HUES6 (cell line): ENCODE results near the gene GNA14.
"Not testable (repeated sequence)": the region's sequence is repeated elsewhere in the genome, so short reads cannot be mapped to it uniquely, and the experiment has no call there.

ENCODE experiments used
- H3K27ac ChIP-seq: 2 replicates; pipeline ENCODE4 v1.7.0; 2013; ENCODE audit warnings: low read depth, mild to moderate bottlenecking, low read length, inconsistent platforms
- H3K27me3 ChIP-seq: 2 replicates; pipeline ENCODE4 v1.6.1; 2013; ENCODE audit warnings: low read length; ENCODE audit not compliant: control insufficient read depth, insufficient read depth
- H3K36me3 ChIP-seq: 2 replicates; pipeline ENCODE4 v1.6.1; 2013; ENCODE audit warnings: low read length; ENCODE audit not compliant: control insufficient read depth, insufficient read depth
- H3K4me1 ChIP-seq: 2 replicates; pipeline ENCODE4 v1.6.1; 2013; ENCODE audit warnings: low read length; ENCODE audit not compliant: control insufficient read depth, insufficient read depth
- H3K4me3 ChIP-seq: 2 replicates; pipeline ENCODE4 v1.5.1; 2013; ENCODE audit warnings: low read depth, low read length
- H3K9ac ChIP-seq: one replicate; pipeline ENCODE4 v1.6.1; 2013; ENCODE audit warnings: mild to moderate bottlenecking, low read length
- H3K9me3 ChIP-seq: 2 replicates; pipeline ENCODE4 v1.6.1; 2013; ENCODE audit warnings: low read depth, low read length; ENCODE audit not compliant: control insufficient read depth, insufficient read depth

Gene GNA14

DNA sequence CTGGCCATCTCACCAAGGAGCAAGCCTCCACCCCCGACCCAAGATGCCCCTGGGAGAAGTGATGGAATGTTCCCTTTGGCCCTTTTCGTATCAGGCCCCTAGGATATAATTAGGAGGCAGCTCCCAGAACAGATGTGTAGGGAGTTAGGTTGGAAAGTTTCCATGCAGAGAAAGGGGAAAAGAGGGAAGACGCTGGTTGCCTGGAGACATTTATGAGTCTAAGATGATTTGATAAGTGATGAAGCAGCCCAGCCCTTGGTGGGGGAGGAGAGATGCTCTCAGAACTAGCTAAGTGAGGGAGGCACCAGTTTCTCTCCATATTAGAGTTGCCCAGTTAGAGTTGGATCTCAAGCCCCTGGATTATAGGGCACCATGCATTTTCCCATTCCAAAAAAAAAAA is 137.5 kb downstream of the GNA14 start:
- no peak overlapping the region for H3K4me3 ChIP-seq
- no peaks in the 10 kb centered on the region for H3K36me3 ChIP-seq
- no peaks in the 10 kb centered on the region for H3K27me3 ChIP-seq
- no peak overlapping the region for H3K27ac ChIP-seq
- no peaks in the 10 kb centered on the region for H3K9me3 ChIP-seq
- peaks cover 3% of the 10 kb centered on the region; the same call in 1 of the 2 replicates for H3K4me1 ChIP-seq
- H3K9ac ChIP-seq, result no peak overlapping the region

DNA sequence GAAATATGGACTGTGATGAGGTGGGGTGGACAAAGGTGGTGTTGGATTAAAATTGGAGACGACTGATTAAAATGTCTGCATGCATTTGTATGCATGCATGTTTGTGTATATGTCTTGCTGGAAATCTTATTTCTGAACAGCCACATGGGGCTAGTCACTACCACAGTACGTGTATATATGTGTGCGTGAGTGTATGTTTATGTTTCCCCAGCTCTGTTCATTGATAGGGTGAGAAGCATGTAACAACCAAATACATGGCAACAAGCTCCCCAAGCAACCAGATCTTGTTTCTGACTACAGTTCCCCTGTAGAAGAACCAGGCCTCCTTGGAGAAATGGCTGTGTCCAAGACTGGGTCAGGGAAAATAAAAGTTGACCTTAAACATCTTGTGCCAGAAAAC is 139.7 kb downstream of the GNA14 start:
- H3K4me1 ChIP-seq, result peaks cover 3% of the 10 kb centered on the region; the same call in 1 of the 2 replicates
- H3K4me3 ChIP-seq, result no peak overlapping the region
- H3K9ac ChIP-seq, result no peak overlapping the region
- no peaks in the 10 kb centered on the region for H3K9me3 ChIP-seq
- H3K36me3 ChIP-seq, result no peaks in the 10 kb centered on the region
- H3K27ac ChIP-seq, result no peak overlapping the region
- no peaks in the 10 kb centered on the region for H3K27me3 ChIP-seq

DNA sequence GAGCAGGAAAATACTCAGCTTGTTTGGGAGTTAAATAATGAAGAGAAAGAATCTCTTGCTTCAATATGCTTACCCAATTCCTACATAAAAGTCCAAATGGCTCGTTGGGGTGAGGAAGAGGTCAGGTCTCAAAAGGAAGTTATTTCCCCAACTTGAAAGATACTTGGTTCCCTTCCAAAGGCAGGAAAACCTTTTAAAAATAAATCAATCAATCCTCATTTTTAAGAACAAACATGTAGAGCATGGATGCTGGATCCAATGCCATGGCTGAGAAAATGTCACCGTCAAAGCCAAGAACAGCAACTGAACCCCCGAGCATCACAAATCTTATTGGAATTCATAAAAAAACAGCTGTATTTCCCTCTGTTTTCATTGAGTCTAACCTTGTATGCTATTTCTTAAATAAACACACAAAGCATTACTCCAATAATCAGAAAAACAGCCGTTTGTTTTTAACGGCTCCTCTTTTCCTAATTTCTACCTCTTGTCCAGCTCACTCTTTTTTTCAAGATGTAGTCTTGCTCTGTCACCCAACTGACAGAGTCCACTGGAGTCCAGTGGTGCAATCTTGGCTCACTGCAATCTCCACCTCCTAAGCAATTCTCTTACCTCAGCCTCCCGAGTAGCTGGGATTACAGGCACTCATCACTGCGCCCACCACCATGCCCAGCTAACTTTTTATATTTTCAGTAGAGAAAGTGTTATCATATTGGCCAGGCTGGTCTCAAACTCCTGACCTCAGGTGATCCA is 140.7 kb downstream of the GNA14 start:
- no peak overlapping the region for H3K4me3 ChIP-seq
- H3K36me3 ChIP-seq, result no peaks in the 10 kb centered on the region
- H3K4me1 ChIP-seq, result peaks cover 3% of the 10 kb centered on the region; the same call in 1 of the 2 replicates
- H3K27ac ChIP-seq, result no peak overlapping the region
- no peaks in the 10 kb centered on the region for H3K27me3 ChIP-seq
- no peak overlapping the region for H3K9ac ChIP-seq
- no peaks in the 10 kb centered on the region for H3K9me3 ChIP-seq

DNA sequence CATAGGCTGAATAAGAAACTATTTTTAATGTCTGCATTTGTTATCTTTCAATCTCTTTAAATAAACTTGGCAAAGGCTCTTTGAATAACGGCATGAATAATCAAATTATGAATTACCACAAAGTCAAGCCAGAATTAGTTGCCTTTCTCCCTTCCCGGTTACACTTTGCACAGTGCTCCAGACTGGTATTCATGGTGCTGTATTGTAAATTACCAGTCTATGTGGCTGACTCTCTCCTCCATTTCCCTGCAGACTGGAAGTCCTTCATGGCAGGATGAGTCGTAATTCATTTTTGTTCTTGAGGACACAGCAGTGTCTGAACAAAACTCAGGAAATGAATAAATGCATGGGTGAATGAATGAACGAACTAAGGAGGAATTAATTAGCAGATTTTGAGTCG is 142.9 kb downstream of the GNA14 start:
- no peak overlapping the region for H3K27ac ChIP-seq
- no peaks in the 10 kb centered on the region for H3K4me1 ChIP-seq
- H3K9me3 ChIP-seq, result no peaks in the 10 kb centered on the region

DNA sequence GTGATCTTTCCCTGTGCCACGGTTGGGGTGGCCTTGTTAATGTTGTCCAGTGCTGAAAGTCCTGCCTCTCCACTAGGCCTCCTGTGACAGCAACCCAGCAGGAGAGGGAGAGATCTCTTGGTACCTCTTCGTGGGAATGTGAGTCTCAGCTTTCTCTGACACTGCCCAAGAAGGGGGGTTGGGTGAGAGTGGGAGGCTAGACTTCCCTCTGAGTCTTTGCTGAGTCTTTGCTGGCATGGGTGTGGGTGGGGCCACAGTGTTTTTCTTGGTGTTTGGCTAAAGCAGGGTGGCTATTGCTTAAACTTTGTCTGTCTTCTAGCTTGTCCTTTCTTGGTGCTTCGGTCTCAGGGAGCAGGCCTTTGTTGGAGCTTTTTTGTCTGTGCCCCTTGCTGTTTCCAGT is 145.6 kb downstream of the GNA14 start:
- no peak overlapping the region for H3K9ac ChIP-seq
- no peak overlapping the region for H3K4me3 ChIP-seq
- H3K36me3 ChIP-seq, result no peaks in the 10 kb centered on the region
- no peaks in the 10 kb centered on the region for H3K27me3 ChIP-seq
- H3K4me1 ChIP-seq, result no peaks in the 10 kb centered on the region
- H3K9me3 ChIP-seq, result no peaks in the 10 kb centered on the region
- no peak overlapping the region for H3K27ac ChIP-seq

More for the DNA sequence above, 142.9 kb downstream of the GNA14 start:
- no peak overlapping the region for H3K9ac ChIP-seq
- H3K36me3 ChIP-seq, result no peaks in the 10 kb centered on the region
- no peaks in the 10 kb centered on the region for H3K27me3 ChIP-seq
- no peak overlapping the region for H3K4me3 ChIP-seq

DNA sequence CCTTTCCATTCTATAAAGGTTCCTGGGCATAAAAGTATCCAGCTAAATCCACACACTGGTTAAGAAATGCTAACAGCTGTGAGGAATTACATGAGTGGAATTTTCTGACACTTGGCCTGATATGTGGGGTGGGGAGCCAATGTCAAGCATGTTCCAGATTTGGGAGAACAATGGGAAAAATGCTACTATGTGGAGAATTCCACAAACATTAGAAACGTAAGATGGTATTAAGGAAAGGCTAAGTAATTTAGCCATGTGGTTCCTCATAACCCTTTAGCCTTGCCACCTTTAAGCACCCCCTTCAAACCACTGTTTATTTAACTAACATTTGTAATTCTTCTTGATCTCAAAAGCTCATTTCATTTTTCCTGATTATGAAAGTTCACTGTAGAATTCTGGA is 149.2 kb downstream of the GNA14 start:
- peaks cover 5% of the 10 kb centered on the region; the same call in 1 of the 2 replicates for H3K4me1 ChIP-seq
- no peaks in the 10 kb centered on the region for H3K27me3 ChIP-seq
- no peaks in the 10 kb centered on the region for H3K36me3 ChIP-seq
- no peak overlapping the region for H3K4me3 ChIP-seq
- H3K9me3 ChIP-seq, result no peaks in the 10 kb centered on the region
- no peak overlapping the region for H3K9ac ChIP-seq
- no peak overlapping the region for H3K27ac ChIP-seq

DNA sequence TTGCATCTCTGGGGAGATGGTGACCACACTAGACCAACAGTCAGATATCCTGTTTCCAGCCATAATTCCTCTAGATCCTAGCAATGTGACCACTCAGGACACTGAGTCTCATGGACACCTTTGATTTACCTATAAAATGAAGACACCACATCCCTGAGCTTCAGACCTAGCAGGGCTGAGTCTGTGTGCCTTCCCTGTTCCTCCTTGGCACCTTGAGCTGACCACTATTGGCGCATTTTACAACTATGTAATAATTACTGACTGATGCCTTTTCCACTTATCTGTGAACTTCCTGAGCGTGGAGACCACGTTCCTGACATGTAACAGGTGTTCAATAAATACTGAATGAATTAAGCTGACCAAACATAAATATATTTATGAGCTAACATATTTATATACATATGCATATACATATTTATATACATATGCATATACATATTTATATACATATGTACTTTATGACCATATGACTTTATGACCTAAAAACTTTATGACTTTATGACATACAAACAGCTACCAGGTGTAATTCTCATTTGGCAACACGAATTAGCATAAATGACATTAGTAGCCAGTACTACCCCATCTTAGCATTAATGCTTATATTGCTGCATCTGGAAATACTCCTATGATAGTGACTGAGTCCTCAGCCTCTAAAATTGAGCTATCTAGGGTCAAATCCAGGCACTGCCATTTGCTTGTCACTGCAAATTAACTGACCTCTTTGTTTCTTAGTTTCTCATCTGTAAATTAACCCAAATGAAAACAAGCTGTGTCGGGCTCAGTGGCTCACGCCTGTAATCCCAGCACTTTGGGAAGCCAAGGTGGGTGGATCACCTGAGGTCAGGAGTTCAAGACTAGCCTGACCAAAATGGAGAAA is 150.6 kb downstream of the GNA14 start:
- peaks cover 5% of the 10 kb centered on the region; the same call in 1 of the 2 replicates for H3K4me1 ChIP-seq
- no peak overlapping the region for H3K27ac ChIP-seq
- H3K27me3 ChIP-seq, result no peaks in the 10 kb centered on the region

DNA sequence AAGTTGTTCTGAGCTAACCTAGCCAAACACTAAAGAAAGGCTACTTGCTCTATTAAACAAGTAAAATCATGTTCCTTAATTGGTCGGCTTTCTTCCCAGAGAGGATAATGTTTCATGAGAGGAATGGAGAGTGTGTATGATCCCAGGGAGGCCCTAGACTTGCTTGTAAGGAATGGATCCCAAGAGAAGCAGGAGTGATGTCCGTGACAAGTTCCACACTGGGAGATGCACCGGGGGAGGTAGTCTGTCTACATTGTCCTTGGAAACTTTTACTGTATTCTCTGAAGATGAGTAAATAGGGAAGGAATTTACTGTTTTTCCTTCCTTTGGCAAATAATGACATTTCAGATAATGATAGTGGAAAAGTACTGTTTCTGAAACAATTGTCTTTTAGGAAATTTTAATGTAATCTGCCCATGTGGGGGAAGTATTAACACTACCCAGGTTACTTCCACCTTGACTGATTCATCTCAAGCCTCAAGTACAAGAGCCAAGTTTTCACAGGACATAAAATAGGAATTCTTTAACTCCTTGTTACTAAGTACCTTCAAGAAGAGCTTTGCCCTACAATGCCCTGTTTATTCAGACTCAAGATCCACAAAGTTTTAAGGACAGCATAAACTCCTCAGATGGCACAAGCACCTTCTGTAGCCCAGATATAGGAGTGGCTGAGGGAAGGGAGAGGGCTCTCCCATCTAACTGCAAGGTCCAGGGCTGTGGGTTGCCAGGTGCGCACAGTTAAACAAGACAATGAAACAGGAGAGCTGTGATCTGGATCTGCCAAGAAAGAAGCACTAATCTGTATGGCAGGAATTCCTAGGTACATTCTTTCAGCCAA is 152.1 kb downstream of the GNA14 start:
- H3K9ac ChIP-seq, result no peak overlapping the region
- H3K27ac ChIP-seq, result no peak overlapping the region
- H3K36me3 ChIP-seq, result no peaks in the 10 kb centered on the region
- peaks cover 5% of the 10 kb centered on the region; the same call in 1 of the 2 replicates for H3K4me1 ChIP-seq
- H3K27me3 ChIP-seq, result no peaks in the 10 kb centered on the region
- peaks cover 4% of the 10 kb centered on the region; the same call in 1 of the 2 replicates for H3K9me3 ChIP-seq
- H3K4me3 ChIP-seq, result no peak overlapping the region

More for the DNA sequence above, 150.6 kb downstream of the GNA14 start:
- Histone ChIP-seq H3K36me3 (no peaks in the 10 kb centered on the region), H3K9ac (no peak overlapping the region), H3K4me3 (no peak overlapping the region), H3K9me3 (no peaks in the 10 kb centered on the region)

DNA sequence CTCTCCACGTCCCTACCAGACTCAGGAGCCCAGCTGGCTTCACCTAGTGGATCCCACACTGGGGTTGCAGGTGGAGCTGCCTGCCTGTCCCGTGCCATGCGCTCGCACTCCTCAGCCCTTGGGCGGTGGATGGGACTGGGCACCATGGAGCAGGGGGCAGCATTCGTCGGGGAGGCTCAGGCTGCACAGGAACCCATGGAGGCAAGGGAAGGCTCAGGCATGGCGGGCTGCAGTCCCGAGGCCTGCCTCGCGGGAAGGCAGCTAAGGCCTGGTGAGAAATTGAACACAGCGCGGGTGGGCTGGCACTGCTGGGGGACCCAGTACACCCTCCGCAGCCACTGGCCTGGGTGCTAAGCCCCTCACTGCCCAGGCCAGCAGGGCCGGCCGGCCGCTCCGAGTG is 157.8 kb downstream of the GNA14 start:
- not testable (repeated sequence) for H3K27me3 ChIP-seq, H3K4me3 ChIP-seq, H3K4me1 ChIP-seq, H3K27ac ChIP-seq, H3K9ac ChIP-seq, H3K36me3 ChIP-seq
- peaks cover 11% of the 10 kb centered on the region for H3K9me3 ChIP-seq

DNA sequence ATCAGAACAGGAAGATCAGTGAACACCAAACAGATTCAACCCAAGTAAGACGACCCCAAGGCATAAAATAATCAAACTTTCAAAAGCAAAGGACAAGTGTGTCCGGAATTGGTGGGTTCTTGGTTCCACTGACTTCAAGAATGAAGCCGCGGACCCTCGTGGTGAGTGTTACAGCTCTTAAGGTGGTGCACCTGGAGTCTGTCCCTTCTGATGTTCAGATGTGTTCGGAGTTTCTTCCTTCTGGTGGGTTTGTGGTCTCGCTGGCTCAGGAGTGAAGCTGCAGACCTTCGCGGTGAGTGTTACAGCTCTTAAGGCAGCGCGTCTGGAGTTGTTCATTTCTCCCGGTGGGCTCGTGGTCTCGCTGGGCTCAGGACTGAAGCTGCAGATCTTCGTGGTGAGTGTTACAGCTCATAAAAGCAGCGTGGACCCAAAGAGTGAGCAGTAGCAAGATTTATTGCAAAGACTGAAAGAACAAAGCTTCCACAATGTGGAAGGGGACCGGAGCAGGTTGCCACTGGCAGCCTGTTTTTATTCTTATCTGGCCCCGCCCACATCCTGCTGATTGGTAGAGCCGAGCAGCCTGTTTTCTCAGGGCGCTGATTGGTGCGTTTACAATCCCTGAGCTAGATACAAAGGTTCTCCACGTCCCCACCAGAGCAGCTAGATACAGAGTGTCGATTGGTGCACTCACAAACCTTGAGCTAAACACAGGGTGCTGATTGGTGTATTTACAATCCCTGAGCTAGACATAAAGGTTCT is 158.5 kb downstream of the GNA14 start:
- H3K4me1 ChIP-seq, H3K36me3 ChIP-seq, H3K27ac ChIP-seq, H3K9ac ChIP-seq, H3K4me3 ChIP-seq, H3K27me3 ChIP-seq: not testable (repeated sequence)
- peaks cover 11% of the 10 kb centered on the region for H3K9me3 ChIP-seq
